Measurements from ENCODE around the gene CEP68.

DNA sequence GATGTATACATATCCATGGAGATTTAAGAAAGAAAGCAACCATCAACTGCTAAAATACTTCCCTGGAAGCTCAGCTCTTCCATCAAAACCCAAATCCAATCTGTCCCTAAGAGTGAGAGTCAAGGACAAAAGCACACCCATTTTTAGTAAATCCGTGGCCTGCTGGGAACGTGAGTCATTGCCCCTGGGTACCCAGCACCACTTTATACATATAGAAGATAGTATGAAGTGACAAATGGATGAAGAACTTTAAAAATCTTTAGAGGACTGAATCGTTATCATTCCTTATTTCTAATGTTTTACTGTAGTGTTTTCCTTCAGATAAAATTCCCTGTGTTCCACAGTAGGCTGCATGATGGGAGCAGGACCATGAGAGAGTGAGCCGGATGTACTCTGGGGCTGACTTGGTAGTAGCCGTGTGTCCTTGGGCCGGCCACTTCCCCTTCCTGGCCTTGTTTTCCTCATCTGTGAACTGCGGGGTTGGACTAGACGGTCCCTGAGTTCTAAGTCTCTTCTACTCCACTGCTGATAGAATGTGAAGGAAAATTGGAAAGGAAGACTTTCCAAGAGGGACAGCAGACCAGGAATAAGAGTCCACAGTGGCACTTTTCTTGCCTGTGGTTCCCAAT lies 28.5 kb upstream of the CEP68 start:
- TF ChIP-seq POLR2AphosphoS5 (IDR thresholded peaks at IDR 0.05) = no peak
- TF ChIP-seq, protein P1, sequence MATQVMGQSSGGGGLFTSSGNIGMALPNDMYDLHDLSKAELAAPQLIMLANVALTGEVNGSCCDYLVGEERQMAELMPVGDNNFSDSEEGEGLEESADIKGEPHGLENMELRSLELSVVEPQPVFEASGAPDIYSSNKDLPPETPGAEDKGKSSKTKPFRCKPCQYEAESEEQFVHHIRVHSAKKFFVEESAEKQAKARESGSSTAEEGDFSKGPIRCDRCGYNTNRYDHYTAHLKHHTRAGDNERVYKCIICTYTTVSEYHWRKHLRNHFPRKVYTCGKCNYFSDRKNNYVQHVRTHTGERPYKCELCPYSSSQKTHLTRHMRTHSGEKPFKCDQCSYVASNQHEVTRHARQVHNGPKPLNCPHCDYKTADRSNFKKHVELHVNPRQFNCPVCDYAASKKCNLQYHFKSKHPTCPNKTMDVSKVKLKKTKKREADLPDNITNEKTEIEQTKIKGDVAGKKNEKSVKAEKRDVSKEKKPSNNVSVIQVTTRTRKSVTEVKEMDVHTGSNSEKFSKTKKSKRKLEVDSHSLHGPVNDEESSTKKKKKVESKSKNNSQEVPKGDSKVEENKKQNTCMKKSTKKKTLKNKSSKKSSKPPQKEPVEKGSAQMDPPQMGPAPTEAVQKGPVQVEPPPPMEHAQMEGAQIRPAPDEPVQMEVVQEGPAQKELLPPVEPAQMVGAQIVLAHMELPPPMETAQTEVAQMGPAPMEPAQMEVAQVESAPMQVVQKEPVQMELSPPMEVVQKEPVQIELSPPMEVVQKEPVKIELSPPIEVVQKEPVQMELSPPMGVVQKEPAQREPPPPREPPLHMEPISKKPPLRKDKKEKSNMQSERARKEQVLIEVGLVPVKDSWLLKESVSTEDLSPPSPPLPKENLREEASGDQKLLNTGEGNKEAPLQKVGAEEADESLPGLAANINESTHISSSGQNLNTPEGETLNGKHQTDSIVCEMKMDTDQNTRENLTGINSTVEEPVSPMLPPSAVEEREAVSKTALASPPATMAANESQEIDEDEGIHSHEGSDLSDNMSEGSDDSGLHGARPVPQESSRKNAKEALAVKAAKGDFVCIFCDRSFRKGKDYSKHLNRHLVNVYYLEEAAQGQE (IDR thresholded peaks at IDR 0.05; ENCODE audit: borderline replicate concordance) = no peak

All from neural cell (in vitro differentiated cells).